Immature natural killer cell (primary cell): ENCODE measurements around the gene TYW1. TPM values are rescaled to one million over a fixed set of nuclear protein-coding genes. Genes with fewer than 3 reads are reported as not detected.
"Not testable (repeated sequence)": the region's sequence is repeated elsewhere in the genome, so short reads cannot be mapped to it uniquely, and the experiment has no call there.

Source experiments
- DNase-seq, 3 donors: peaks; one replicate each; pipeline ENCODE4 v3.0.0; 2022; ENCODE audit warnings: mixed read lengths in 1 of 3
- H3K27ac Mint-ChIP-seq, 6 donors: one replicate each; pipeline ENCODE4 v1.8.0; 2020; ENCODE audit warnings: mixed read lengths in 6 of 6, mild to moderate bottlenecking in 5 of 6, inconsistent platforms in 4 of 6, moderate library complexity in 3 of 6
- H3K27me3 Mint-ChIP-seq, 3 donors: one replicate each; pipeline ENCODE4 v1.8.0; 2020 to 2021; ENCODE audit warnings: low read depth in 3 of 3, mild to moderate bottlenecking in 3 of 3, mixed read lengths in 3 of 3, moderate library complexity in 3 of 3, inconsistent platforms in 1 of 3
- H3K36me3 Mint-ChIP-seq, 3 donors: one replicate each; pipeline ENCODE4 v1.8.0; 2020; ENCODE audit warnings: mixed read lengths in 3 of 3, inconsistent platforms in 2 of 3, mild to moderate bottlenecking in 2 of 3
- H3K4me1 Mint-ChIP-seq, 2 donors: one replicate each; pipeline ENCODE4 v1.8.0; 2020; ENCODE audit warnings: inconsistent platforms in 2 of 2, mild to moderate bottlenecking in 2 of 2, mixed read lengths in 2 of 2, moderate library complexity in 1 of 2
- H3K4me3 Mint-ChIP-seq, 5 donors: one replicate each; pipeline ENCODE4 v1.8.0; 2020; ENCODE audit warnings: mild to moderate bottlenecking in 5 of 5, mixed read lengths in 5 of 5, inconsistent platforms in 3 of 5, moderate library complexity in 3 of 5
- H3K9me3 Mint-ChIP-seq, 6 donors: one replicate each; pipeline ENCODE4 v1.8.0; 2020; ENCODE audit warnings: mild to moderate bottlenecking in 6 of 6, mixed read lengths in 6 of 6, inconsistent platforms in 4 of 6, moderate library complexity in 3 of 6
- polyA plus RNA-seq, 3 donors: library from polyadenylated mRNA; unstranded; fragments of 300-500 nt; fragmentation: Illumina TruSeq; gene quantifications; one replicate each; pipeline ENCODE4 v1.2.3, GENCODE V29; 2021

The TYW1 gene
- polyA plus RNA-seq, 3 donors from 2014 or later = 9.8 to 25.9 (median 17.6) TPM

GRCh38 chr7:67139876-67140275 is 143.2 kb downstream of the TYW1 start:
- H3K27ac Mint-ChIP-seq, H3K4me1 Mint-ChIP-seq, H3K36me3 Mint-ChIP-seq, H3K9me3 Mint-ChIP-seq, H3K27me3 Mint-ChIP-seq, DNase-seq, H3K4me3 Mint-ChIP-seq: not testable (repeated sequence)

GRCh38 chr7:67141001-67141400 is 144.4 kb downstream of the TYW1 start:
- H3K4me1 Mint-ChIP-seq, H3K27me3 Mint-ChIP-seq, DNase-seq, H3K4me3 Mint-ChIP-seq, H3K9me3 Mint-ChIP-seq, H3K36me3 Mint-ChIP-seq, H3K27ac Mint-ChIP-seq: not testable (repeated sequence)

- peak overlapping the region in 1 of 6 donors; percentile 10 for H3K27ac Mint-ChIP-seq
- H3K27me3 Mint-ChIP-seq, H3K4me1 Mint-ChIP-seq, H3K4me3 Mint-ChIP-seq, H3K9me3 Mint-ChIP-seq, DNase-seq: not testable (repeated sequence)
- H3K36me3 Mint-ChIP-seq = peaks cover 7 to 11% (median 10%) of the 10 kb centered on the region in 3 donors
Measured at GRCh38 chr7:67143091-67143786, 146.6 kb downstream of the TYW1 start.

- not testable (repeated sequence) for H3K27ac Mint-ChIP-seq, H3K4me1 Mint-ChIP-seq, H3K27me3 Mint-ChIP-seq, H3K9me3 Mint-ChIP-seq, DNase-seq, H3K4me3 Mint-ChIP-seq
- peaks cover 3 to 16% (median 7%) of the 10 kb centered on the region in 3 donors for H3K36me3 Mint-ChIP-seq
Measured at GRCh38 chr7:67145581-67146193, 149.1 kb downstream of the TYW1 start.

GRCh38 chr7:67149131-67149530 is 152.5 kb downstream of the TYW1 start:
- Mint-ChIP-seq H3K4me1 (peaks cover 15 to 20% of the 10 kb centered on the region in 2 donors), H3K36me3 (peaks cover 5 to 18% (median 15%) of the 10 kb centered on the region in 3 donors), H3K27ac (peak overlapping the region in 1 of 6 donors; percentile 48)
- not testable (repeated sequence) for H3K27me3 Mint-ChIP-seq, H3K9me3 Mint-ChIP-seq, DNase-seq, H3K4me3 Mint-ChIP-seq

GRCh38 chr7:67154374-67154773 is 157.7 kb downstream of the TYW1 start:
- not testable (repeated sequence) for H3K4me3 Mint-ChIP-seq, H3K27ac Mint-ChIP-seq, DNase-seq, H3K9me3 Mint-ChIP-seq, H3K27me3 Mint-ChIP-seq
- Mint-ChIP-seq H3K4me1 (peaks cover 23 to 39% of the 10 kb centered on the region in 2 donors), H3K36me3 (peaks cover 18 to 37% (median 23%) of the 10 kb centered on the region in 3 donors)

- not testable (repeated sequence) for DNase-seq, H3K27me3 Mint-ChIP-seq, H3K4me3 Mint-ChIP-seq, H3K9me3 Mint-ChIP-seq
- Mint-ChIP-seq H3K4me1 (peaks cover 26 to 41% of the 10 kb centered on the region in 2 donors), H3K36me3 (peaks cover 18 to 33% (median 26%) of the 10 kb centered on the region in 3 donors), H3K27ac (peak overlapping the region in 2 of 6 donors; percentile 29 to 38)
Measured at GRCh38 chr7:67156064-67156463, 159.4 kb downstream of the TYW1 start.

GRCh38 chr7:67163285-67163684 is 166.7 kb downstream of the TYW1 start:
- H3K9me3 Mint-ChIP-seq, H3K36me3 Mint-ChIP-seq, H3K27me3 Mint-ChIP-seq: not testable (repeated sequence)
- peak; percentile 51 to 75 (median 68) for DNase-seq
- peak overlapping the region; percentile 80 to 85 (median 82) for H3K27ac Mint-ChIP-seq
- peaks cover 34 to 44% of the 10 kb centered on the region in 2 donors for H3K4me1 Mint-ChIP-seq
- H3K4me3 Mint-ChIP-seq = peak overlapping the region; percentile 68 to 84 (median 76)

- H3K36me3 Mint-ChIP-seq, H3K9me3 Mint-ChIP-seq, DNase-seq, H3K27me3 Mint-ChIP-seq: not testable (repeated sequence)
- H3K4me1 Mint-ChIP-seq = peaks cover 7 to 18% of the 10 kb centered on the region in 2 donors
- peak overlapping the region in 4 of 5 donors; percentile 1 to 71 (median 48) for H3K4me3 Mint-ChIP-seq
- peak overlapping the region; percentile 9 to 88 (median 77) for H3K27ac Mint-ChIP-seq
Measured at GRCh38 chr7:67171151-67171550, 174.5 kb downstream of the TYW1 start.

- not testable (repeated sequence) for H3K27me3 Mint-ChIP-seq, H3K9me3 Mint-ChIP-seq, H3K4me3 Mint-ChIP-seq, H3K4me1 Mint-ChIP-seq, H3K36me3 Mint-ChIP-seq
- DNase-seq = peak in 1 of 3 donors; percentile 20
- peak overlapping the region in 1 of 6 donors; percentile 26 for H3K27ac Mint-ChIP-seq
Measured at GRCh38 chr7:67176730-67177129, 180.1 kb downstream of the TYW1 start.

GRCh38 chr7:67178915-67179688 is 182.5 kb downstream of the TYW1 start:
- DNase-seq, H3K36me3 Mint-ChIP-seq, H3K27me3 Mint-ChIP-seq, H3K9me3 Mint-ChIP-seq, H3K4me1 Mint-ChIP-seq, H3K4me3 Mint-ChIP-seq: not testable (repeated sequence)
- H3K27ac Mint-ChIP-seq = peak overlapping the region in 3 of 6 donors; percentile 27 to 74 (median 47)

GRCh38 chr7:67182956-67183750 is 186.5 kb downstream of the TYW1 start:
- not testable (repeated sequence) for H3K4me3 Mint-ChIP-seq, H3K36me3 Mint-ChIP-seq, H3K27me3 Mint-ChIP-seq, H3K9me3 Mint-ChIP-seq, DNase-seq
- peak overlapping the region in 1 of 6 donors; percentile 56 for H3K27ac Mint-ChIP-seq
- peaks cover 12 to 23% of the 10 kb centered on the region in 2 donors for H3K4me1 Mint-ChIP-seq

GRCh38 chr7:67184912-67185659 is 188.5 kb downstream of the TYW1 start:
- H3K36me3 Mint-ChIP-seq, H3K27me3 Mint-ChIP-seq, H3K9me3 Mint-ChIP-seq: not testable (repeated sequence)
- H3K27ac Mint-ChIP-seq = peak overlapping the region; percentile 79 to 95 (median 90)
- H3K4me1 Mint-ChIP-seq = peaks cover 23% of the 10 kb centered on the region in 2 donors
- DNase-seq = peak in 1 of 3 donors; percentile 18
- peak overlapping the region in 4 of 5 donors; percentile 1 to 59 (median 46) for H3K4me3 Mint-ChIP-seq
